Posterior cingulate gyrus (tissue), 11 donors: ENCODE results near the gene ZFHX2.
A peak's percentile ranks its signal among the peaks of the same experiment; 100 is the strongest.

Source experiments
- DNase-seq, 10 donors: peaks; one replicate each; pipeline versions ENCODE4 v3.0.0 to v3.0.0-alpha.2; 2020 to 2021; ENCODE audit warnings: mixed read lengths in 3 of 10
- intact Hi-C: fragments of 100-400 bp; cut with DNase I; formaldehyde crosslinking; loops from one replicate; pipeline ENCODE4 v1.15.1; 2023

Gene ZFHX2

DNA sequence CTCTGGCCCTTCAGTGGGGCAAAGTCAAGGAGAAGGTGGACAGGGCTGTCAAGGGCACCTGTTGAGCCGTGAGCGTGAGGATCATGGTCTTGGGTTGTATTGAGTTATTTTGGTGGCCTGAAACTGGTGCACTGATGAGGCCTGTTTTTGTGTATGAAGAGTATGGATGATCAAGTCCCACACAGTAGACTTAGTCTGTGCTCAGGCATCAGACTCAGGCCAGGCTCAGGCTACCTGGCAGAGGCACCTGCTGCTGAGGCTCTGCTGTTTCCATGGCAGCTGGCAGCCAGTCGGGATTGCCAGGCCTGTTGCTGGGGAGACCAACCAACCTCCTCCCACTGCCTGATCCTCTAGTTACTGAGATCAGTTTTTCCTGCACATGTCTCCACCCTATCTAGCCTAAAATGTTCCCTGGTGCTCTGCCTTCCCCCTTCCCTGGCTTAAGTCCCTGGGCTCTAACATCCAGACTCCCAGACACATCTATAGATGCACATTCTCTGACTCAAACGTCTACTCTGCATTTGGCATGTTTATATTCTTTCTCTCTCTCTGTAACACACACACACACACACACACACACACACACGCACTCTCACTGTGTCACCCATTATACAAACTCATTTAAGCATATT lies 21.9 kb upstream of the ZFHX2 start:
- DNase-seq = peak in 8 of 10 donors; percentile 58 to 97 (median 80)

DNA sequence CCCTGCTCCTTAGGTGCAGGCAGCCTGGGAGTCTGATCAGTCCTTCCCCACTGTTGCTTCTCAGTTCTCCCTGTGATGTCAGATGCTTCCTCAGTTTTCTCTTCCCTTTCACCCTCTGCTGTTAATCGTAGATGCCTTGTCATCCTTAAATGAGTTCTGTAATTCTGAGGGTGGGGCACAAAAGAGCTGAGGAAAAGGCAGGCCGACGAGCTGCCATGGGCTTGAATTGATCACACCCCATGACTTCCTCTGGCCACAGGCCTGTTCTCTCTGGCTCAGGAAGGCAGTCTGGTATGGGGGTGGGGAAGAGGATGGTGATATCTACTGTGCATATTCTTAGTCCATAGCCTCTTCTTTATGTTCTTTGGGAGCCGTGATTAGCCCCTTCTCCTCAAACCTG lies 21.3 kb upstream of the ZFHX2 start:
- peak in 1 of 10 donors; percentile 79 for DNase-seq
- intact Hi-C loops = no loop called here

More for the DNA sequence above, 21.9 kb upstream of the ZFHX2 start:
- intact Hi-C loops = no loop called here

DNA sequence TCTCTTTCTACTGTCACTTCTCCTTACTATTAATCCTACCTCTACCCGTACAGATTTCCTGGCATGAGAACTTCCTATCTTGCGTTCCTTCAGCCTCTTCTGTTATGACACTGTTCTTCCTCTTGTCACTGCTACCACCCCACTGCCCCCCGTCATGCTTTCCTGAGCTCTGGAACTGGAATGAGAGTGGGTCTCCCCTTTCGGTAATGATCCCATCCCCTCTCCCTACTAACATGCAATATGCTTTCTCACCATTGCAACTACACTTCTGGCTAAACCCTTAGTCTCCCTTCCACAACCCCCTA lies 20.9 kb upstream of the ZFHX2 start:
- DNase-seq = peak in 1 of 10 donors; percentile 24
- intact Hi-C loops = no loop called here

DNA sequence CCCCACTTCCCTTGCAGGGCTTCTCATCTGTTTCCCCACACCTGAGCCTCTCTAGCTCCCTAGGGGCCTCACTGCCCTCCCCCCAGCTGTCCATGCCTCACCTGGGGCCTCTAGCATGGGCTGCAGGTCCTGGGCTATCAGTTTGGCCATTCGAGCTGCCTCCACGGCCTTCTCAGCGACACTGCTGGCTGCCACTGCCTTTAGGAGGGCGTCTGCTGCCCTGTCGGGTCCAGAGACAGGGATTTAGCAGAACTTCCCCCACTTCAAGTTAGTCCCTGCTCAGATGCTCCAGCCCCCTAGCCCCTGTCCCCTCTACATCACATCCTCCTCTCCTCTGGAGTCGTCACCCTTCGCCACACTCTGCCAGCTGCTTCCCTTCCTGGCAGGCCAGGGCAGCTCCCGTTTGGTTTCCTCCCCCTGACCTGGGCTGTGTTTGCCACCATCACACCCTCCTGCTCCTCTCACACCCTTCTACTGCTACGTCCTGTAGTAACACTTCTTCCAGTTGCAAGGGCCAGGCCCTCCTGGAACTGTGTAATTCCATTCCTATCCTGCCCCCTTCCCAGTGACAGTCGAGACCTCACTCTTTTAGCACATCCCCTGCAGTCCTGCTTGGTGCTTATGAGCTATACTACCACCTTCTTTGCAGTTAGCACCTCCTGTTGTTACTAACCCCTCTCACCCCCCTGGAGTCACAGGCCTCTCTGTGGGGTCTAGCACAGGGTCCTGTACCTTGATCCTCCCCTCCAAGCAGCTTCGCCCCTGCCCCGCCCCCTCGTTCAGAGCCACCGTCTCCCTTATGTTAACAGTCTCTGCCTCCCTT lies 20.3 kb upstream of the ZFHX2 start:
- peak in 2 of 10 donors; percentile 55 to 67 for DNase-seq

DNA sequence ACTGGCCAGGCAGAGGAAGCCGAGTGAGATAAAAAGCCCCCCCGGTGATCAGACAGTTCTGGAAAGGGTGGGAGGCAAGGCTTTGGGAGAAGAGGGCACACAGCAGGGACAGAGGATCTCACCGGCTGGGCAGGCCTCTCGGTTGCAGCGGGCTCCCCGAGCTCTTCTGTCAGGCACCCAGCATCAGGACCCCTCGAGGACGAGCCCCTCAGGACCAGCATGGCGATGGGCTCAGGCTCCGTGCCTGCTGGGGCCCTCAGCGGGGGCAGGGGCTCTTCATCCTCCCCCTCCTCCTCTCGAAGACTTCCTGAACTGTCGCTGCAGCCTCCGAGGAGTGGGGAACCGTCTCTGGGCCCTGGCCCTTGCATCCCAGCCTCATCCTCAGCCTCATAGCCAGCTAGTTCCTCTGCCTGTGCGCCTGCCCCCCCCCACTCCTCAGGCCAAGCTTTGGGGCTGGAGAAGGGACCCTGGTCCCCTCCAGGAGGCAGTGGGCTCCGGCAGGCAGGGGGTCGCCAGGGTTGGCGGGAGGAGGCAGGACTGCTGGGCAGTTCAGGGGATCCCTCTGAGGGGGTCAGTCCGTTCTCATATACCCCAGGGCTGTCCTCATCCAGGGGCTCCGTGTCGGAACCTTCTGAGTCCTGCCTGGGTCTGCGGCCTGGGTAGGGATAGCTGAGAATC lies 19.4 kb upstream of the ZFHX2 start:
- intact Hi-C loops = no loop called here
- DNase-seq = peak in 2 of 10 donors; percentile 63 to 78

More for the DNA sequence above, 20.3 kb upstream of the ZFHX2 start:
- intact Hi-C loops = no loop called here

DNA sequence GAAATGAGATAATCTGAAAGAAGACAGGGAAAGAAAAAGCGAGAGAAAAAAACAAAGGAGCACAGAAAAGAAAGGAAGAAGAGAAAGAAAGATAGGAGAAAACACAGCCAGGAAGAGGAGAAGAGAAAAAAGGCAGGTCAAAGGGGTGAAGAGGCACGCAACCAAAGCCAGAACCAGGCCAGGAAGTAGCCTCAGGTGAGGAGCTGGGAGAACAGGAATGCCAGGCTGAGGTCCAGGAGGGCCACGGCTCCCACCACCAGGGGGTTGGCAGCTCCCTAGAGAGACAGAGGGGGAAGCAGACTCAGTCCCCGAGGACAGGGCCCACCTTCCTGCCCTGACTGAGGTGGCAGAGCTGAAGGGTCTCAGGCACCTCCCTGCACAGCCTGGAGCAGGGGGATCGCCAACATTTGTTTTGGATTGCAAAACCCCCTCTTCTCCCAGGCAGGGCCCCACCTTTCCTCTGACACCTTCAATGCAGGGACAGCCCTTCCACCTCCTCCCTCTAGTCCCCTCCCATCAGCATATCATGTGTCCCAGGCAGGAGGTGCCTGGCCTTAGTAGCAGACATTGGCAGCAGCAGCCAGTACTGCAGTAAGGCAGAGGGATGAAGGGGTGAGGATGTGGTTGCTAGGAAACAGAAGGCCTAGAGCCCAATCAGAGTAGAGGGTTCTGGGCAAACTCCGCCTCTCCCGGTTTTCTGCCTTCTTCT lies 18.0 kb upstream of the ZFHX2 start:
- intact Hi-C loops = no loop called here
- peak in 8 of 10 donors; percentile 68 to 95 (median 78) for DNase-seq

DNA sequence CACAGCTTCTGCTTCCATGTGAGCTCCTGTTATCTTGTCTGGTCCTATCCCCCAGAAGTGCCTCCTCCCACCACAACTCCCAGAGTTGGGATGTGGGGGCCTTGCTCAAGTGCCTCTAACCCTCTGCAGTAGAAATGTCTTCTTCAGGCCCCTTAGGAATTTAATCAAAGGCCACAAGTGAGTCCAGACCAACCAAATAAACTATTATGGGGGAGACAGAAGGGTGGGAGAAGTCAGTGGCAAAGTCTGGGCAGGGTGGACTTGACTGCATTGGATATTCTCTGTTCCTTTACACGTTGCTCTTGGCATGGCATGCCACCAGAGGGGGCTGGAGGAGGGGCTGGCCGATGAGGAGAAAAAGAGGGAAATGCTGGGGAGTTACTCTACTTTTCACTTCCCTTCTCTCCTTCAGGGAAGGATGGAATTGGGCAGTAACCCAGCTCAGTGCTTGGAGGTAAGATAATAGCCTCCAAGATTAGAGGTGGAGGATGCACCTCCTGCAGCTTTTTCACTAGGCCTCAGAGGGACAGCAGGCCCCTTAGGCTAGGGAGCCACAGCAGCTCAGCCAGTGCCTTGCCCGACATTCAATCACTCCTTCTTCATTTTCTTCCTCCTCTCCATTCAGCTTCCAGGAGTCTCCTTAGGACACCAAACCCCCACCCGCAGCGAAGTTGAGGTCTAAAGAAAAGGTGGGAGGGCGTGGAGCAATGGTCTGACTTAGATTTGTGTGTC lies 17.2 kb upstream of the ZFHX2 start:
- DNase-seq = peak in 3 of 10 donors; percentile 57 to 85 (median 75)
- intact Hi-C loops = no loop called here

DNA sequence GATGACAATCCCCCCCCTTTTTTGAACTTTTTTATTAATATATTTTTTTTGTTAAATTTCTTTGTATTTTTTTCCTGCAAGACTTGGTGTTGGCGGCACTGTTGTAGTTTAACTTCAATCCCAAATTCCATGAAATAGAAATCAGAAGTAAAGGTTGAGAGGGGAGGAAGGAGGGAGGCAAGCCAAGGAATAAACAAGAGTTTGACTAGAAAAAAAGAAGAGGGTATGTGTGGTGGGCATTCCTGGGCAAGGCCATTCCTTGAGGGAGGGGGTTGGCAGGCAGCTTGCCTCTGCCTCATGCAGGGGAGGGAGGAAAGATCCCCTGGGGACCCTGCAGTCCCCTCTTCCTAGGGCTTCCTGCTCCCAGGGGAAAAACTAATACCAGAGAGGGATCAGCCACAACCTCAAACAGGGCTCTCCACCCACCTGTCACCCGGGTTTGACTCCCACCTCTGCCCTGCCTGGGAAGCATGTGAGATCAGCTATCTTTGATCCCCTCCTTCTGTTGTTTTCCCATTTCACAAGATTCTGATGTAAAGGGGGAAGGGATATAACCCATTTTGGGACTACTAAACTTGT lies 16.5 kb upstream of the ZFHX2 start:
- peak in 3 of 10 donors; percentile 46 to 52 (median 48) for DNase-seq
- intact Hi-C loops = no loop called here

DNA sequence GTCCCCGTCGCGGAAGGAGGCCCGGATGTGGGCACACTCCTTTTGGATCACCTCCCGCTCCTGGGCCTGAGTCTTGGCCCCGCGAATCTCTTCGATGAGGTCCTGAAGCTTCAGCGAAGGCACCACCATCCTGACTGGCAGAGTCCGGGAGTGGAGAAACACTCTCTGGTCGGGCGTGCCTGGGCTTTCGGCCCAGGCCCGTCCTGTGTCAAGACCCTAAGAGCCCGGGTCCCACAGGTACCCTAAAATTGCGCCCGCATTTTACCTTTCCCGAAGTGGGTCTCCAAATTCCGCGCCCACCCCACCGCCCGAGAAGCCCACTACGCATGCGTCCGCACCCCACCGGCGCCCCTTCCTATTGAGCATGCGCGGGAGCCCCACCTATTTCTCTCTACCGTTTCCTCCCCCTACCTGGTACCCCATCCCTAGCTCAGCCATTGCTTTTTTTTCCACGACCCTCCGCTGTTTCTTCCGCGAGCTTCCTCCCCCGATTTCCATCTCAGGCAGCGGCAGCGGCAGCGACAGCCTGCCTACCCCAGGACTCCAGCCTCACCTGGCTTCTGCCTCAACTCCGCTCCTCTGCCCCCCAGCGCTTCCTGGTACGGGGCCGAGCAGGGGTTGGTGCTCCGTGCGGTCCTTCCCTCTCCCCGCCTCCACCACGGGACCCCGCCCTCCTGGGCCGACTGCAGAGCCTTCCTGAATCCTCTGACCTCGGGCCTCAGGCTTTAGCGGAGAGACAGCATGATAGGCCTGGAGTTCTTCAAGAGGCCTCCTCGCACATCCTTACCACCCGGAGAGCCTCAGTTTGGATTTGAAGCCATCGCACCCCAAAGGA lies 15.8 kb upstream of the ZFHX2 start, which contains the start of gene AP1G2:
TSS of gene AP1G2 (minus strand) at position 606 of the 835 bp plus-strand sequence. CDS start at position 129, 477 bp downstream.
- peak; percentile 65 to 96 (median 76) for DNase-seq
- intact Hi-C loops = no loop called here

DNA sequence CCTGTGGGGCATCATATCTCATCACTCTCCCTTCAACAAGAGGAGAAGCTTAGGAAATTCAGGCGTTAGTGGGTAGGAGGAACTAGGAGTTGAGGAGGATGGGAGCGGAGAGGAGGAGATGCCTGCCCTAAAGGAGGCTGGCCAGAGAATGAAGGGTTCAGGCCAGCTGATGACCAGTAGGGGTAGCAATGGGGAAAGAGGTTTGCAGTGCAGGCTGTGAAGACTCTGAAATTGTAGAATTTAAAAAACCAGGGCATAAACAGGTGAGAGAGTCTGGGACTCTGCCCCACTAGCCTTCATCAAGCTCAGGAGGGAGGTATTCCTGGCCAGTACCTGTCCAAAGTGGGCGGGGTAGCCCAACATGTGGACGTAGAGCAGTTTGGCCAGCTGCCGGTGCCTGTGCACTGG lies 15.2 kb upstream of the ZFHX2 start:
- DNase-seq = no peak
- intact Hi-C loops = no loop called here

DNA sequence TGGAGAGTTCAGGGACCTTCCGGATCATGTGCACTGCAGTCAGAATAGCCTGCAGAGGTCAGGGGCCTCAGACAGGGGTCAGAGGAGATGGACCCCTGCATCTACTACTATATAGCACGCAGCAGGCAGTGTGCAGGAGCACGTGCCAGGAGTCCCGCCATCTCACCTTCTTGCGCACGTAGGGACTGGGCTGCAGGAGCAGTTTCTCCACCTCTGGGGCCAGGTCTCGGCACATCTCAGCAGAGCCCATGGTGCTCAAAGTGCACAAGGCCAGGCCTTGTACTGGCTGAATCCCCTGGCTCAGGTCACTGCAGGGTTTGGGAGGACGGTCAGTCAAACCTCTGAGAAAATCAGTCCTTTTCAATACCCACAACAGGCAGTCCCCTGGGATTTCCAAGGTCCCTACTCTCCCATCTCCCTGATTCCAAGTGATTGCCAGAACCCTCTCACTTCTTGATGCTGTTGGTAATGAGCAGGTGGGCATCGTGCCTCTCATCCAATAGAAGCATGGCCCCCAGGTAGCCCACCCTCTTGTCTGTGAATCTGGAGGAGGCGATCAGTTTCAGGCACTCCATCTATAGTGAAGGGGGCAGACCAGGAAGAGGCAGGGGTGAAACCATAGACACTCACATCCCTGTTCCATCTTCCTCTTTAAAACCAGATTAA lies 14.7 kb upstream of the ZFHX2 start:
- peak in 4 of 10 donors; percentile 8 to 72 (median 38) for DNase-seq

DNA sequence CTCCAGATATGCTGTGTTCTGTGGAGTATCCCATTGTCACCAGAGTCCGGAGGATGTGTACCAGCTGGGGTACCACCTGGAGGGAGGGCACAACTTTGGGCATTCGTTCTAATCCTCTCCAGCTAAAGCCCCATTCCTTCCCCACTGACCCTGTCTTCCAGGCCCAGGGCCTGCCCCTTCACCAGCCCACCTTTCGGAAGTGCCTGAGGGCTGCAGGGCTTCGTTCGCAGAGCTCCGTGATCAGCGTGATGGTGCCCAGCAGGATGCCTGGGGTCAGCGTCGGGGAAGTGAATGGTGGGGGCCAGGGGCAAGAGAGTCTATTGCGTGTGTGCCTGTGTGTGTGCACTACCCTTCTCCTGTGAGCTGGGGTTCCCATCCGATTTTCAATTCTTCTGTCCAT lies 14.1 kb upstream of the ZFHX2 start:
- DNase-seq = peak in 4 of 10 donors; percentile 3 to 43 (median 27)
- intact Hi-C loops = no loop called here

More for the DNA sequence above, 14.7 kb upstream of the ZFHX2 start:
- intact Hi-C loops = no loop called here

DNA sequence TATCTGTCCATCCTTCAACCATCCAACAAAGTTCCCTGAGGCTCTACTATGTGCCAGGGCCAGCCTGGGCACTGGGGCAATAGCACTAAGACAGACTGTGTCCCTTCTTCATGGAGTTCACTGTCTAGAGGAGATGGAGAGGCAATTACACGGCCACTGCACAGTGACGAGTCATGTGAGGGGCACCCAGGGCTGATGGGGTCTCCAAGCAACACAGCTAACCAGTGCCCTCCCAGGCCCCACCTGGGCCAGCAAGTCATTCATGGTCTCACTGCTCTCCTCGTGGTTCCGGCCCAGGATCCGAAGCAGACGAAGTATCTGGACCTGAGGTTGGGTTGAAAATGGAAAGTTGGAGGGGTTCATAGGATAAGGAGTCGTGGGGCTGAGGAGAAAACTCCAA lies 13.3 kb upstream of the ZFHX2 start:
- intact Hi-C loops = no loop called here
- DNase-seq = peak in 3 of 10 donors; percentile 37 to 66 (median 61)

DNA sequence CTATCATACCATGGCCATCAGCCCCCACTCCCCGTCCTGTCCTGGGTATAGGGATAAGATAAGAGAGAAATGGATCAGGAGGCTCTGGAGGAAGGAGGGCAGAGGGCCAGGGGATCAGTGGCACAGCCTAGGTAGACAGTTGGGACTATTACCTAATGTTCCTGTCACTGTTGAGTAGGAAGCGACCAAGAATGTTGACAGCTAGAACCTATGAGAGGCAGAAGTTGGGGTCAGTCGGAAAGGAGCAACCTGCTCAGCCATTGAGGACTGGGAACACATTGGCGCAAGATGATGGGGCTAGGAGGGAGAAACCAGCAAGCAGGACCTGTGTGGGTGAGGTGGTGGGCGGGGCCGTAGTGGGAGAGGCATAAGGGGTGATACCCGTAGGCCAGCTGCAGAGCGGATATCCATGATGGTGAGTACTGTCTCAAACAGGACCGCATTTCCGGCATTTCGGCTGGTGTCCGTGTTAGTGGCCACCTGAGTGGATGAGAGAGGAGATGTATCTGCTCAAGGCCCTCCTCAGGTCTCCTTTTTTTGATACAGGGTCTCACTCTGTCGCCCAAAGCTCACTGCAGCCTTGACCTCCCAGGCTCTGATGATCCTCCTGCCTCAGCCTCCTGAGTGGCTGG lies 12.7 kb upstream of the ZFHX2 start:
- peak in 3 of 10 donors; percentile 24 to 83 (median 65) for DNase-seq
- intact Hi-C loops = no loop called here

DNA sequence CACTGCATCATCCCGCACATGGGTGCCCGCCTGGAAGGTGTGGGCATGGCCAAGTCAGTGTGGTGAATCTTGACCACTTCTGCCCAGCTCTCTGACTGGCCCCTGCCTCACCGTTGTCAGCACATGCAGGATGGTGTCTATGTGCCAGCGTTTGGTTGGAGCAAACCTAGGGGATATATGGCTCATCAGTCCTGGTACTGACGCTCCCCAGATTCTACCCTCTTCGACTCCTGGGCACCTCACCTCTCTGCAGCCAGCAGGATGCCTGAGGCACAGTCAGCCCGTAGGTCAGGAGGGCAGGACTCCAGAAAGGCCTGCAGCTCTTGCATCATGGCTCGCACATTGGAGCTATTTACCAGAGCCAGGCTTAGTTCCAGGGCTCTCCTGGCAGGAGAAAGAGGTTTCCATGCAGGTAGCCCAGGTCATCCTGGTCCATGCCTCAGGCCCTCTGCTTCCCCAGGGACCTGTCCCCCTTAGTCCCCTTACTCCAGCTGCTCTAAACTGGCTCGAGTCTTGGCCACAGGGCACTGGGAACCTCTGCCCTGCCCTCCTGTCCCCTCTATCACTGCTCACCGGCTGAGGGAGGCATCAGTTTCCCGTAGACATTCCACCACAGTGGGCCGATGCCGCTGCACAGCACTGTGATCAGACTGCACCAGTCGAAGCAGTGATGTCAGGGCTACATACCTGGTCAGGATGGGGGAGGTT lies 12.1 kb upstream of the ZFHX2 start:
- intact Hi-C loops = no loop called here
- peak in 3 of 10 donors; percentile 33 to 71 (median 58) for DNase-seq

DNA sequence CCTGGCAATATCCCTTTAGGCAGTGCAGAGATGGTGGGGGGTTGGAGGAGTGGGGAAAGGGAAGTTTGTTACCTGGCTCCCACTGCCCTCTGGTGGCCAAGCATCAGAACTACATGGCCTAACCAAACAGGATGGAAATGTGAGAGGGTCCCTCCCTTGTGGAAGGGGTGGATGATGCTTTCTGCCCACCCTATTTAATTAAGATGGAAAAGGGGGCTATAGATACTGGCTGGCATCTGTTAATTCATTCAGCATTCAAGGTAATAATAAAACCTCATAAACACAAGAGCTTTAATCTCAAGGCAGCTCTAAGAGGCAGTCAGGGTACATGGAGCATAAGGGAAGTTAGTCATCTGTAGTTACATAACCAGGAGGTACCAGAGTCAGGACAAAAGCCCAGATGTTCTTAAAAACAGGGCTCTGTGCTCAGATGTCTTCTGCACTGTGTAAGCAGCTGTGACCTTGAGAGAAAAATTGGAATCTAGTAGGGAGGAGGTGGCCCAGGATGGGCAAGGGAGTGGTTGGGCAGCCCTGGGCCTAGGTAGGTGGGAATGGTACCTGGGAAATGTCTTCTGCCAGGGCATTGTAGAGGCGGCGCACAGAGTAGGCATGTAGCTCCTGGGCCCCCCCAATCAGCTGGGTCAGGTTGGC lies 11.4 kb upstream of the ZFHX2 start:
- intact Hi-C loops = loop anchor here (1.0 kb wide), 1 partner anchor 85 kb away; no protein-coding TSS in a partner anchor

More for the DNA sequence above, 11.4 kb upstream of the ZFHX2 start:
- DNase-seq = peak in 8 of 10 donors; percentile 58 to 92 (median 71)
